ENCODE measurements around the gene CACNB3.
"Not testable (repeated sequence)": the region's sequence is repeated elsewhere in the genome, so short reads cannot be mapped to it uniquely, and the experiment has no call there.

CACNB3 gene

GRCh38 chr12:48854932-48855331 lies 36.6 kb downstream of the CACNB3 start:
- DNase-seq (ENCODE audit: low spot score): not testable (repeated sequence)

GRCh38 chr12:48856379-48856778 lies 38.1 kb downstream of the CACNB3 start:
- DNase-seq (ENCODE audit: low spot score): no peak

GRCh38 chr12:48857278-48857994 lies 39.1 kb downstream of the CACNB3 start:
- DNase-seq (ENCODE audit: low spot score): no peak

GRCh38 chr12:48858043-48858442 lies 39.7 kb downstream of the CACNB3 start:
- DNase-seq (ENCODE audit: low spot score): no peak

- no peak for DNase-seq (ENCODE audit: low spot score)
Observed at GRCh38 chr12:48859607-48860006, 41.3 kb downstream of the CACNB3 start.

- DNase-seq (ENCODE audit: low spot score): not testable (repeated sequence)
Observed at GRCh38 chr12:48860236-48860635, 41.9 kb downstream of the CACNB3 start.

- no peak for DNase-seq (ENCODE audit: low spot score)
Observed at GRCh38 chr12:48861111-48861510, 42.8 kb downstream of the CACNB3 start.

- no peak for DNase-seq (ENCODE audit: low spot score)
Observed at GRCh38 chr12:48862760-48863159, 44.5 kb downstream of the CACNB3 start.

GRCh38 chr12:48863291-48863690 lies 45.0 kb downstream of the CACNB3 start:
- DNase-seq (ENCODE audit: low spot score): no peak

- DNase-seq (ENCODE audit: low spot score): peak; percentile 93
Observed at GRCh38 chr12:48865281-48866051, 47.2 kb downstream of the CACNB3 start, which contains the start of gene RND1. RND1 (minus strand) TSS chr12:48865870; CDS start chr12:48865767, 103 bp downstream.

- DNase-seq (ENCODE audit: low spot score): no peak
Observed at GRCh38 chr12:48866052-48866711, 47.9 kb downstream of the CACNB3 start.

- DNase-seq (ENCODE audit: low spot score): no peak
Observed at GRCh38 chr12:48868451-48868850, 50.2 kb downstream of the CACNB3 start.

- no peak for DNase-seq (ENCODE audit: low spot score)
Observed at GRCh38 chr12:48869191-48869590, 50.9 kb downstream of the CACNB3 start.

GRCh38 chr12:48873096-48873495 lies 54.8 kb downstream of the CACNB3 start:
- DNase-seq (ENCODE audit: low spot score): no peak

GRCh38 chr12:48873534-48873933 lies 55.2 kb downstream of the CACNB3 start:
- not testable (repeated sequence) for DNase-seq (ENCODE audit: low spot score)

GRCh38 chr12:48875944-48876515 lies 57.7 kb downstream of the CACNB3 start:
- no peak for DNase-seq (ENCODE audit: low spot score)

Measured in CD4-positive, alpha-beta T cell treated with Interleukin-2 at 100 ng/mL for 4 hours (primary cell).